ENCODE data around the gene HHLA2. TPM values are rescaled to one million over a fixed set of nuclear protein-coding genes. Genes with fewer than 3 reads are reported as not detected.

HHLA2 gene
- polyA plus RNA-seq, 3 donors, result 0.13 TPM; not detected in 2

DNA sequence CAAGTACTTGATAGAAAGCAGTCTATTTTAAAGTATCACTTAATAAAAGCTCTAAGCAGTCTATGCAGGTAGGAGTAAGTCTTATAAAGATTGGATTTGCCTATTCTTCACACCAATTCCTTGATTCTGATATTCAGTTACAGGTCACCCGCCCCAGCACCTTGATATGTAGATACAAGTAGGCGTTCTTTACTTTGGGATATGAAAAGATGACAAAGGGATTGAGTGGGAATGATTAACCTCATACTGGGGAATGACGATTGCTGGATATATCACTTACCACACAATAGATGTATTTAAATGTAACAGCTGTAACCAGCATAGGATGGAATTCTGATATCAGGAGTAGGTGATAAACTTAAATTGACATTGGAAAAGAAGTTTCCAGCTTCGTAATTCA lies 47.1 kb downstream of the HHLA2 start:
- Histone ChIP-seq H2AFZ (ENCODE audit: insufficient read depth, low read depth, low read length, poor library complexity, severe bottlenecking) (no peak overlapping the region), H3K36me3 (replicated peaks in 1 of 2; ENCODE audit: control insufficient read depth in 1 of 2, insufficient read depth in 2 of 2, low read length in 2 of 2) (no peaks in the 10 kb centered on the region), H3K4me2 (replicated peaks; ENCODE audit: extremely low read depth, low read length, poor library complexity, severe bottlenecking) (no peak overlapping the region), H4K20me1 (ENCODE audit: insufficient read depth, low read length) (no peaks in the 10 kb centered on the region), H3K79me2 (ENCODE audit: insufficient read depth, low read length) (no peaks in the 10 kb centered on the region), H3K4me3 (replicated peaks in 1 of 3; ENCODE audit: low read depth in 2 of 3, low read length in 3 of 3) (no peak overlapping the region), H3K27ac (ENCODE audit: low read depth in 1 of 2, low read length in 2 of 2) (no peak overlapping the region), H3K9me3 (replicated peaks in 1 of 2; ENCODE audit: control insufficient read depth in 1 of 2, insufficient read depth in 1 of 2, low read length in 2 of 2) (no peaks in the 10 kb centered on the region), H3K9ac (ENCODE audit: insufficient read depth, low read length, poor library complexity, severe bottlenecking) (no peak overlapping the region), H3K4me1 (ENCODE audit: control insufficient read depth in 1 of 2, insufficient read depth in 2 of 2, low read length in 2 of 2) (peaks cover 19 to 20% of the 10 kb centered on the region in 2 donors), H3K27me3 (ENCODE audit: control insufficient read depth in 2 of 2, insufficient read depth in 2 of 2, low read length in 2 of 2) (no peaks in the 10 kb centered on the region)
- H3K36me3 Mint-ChIP-seq, result peaks cover 0 to 2% of the 10 kb centered on the region in 2 donors
- intact Hi-C loops (cut with micrococcal nuclease), result no loop called here
- no peak for DNase-seq
- peaks cover 24% of the 10 kb centered on the region for H3K4me1 Mint-ChIP-seq
- H3K27ac Mint-ChIP-seq, result no peak overlapping the region
- TF ChIP-seq, protein P1, sequence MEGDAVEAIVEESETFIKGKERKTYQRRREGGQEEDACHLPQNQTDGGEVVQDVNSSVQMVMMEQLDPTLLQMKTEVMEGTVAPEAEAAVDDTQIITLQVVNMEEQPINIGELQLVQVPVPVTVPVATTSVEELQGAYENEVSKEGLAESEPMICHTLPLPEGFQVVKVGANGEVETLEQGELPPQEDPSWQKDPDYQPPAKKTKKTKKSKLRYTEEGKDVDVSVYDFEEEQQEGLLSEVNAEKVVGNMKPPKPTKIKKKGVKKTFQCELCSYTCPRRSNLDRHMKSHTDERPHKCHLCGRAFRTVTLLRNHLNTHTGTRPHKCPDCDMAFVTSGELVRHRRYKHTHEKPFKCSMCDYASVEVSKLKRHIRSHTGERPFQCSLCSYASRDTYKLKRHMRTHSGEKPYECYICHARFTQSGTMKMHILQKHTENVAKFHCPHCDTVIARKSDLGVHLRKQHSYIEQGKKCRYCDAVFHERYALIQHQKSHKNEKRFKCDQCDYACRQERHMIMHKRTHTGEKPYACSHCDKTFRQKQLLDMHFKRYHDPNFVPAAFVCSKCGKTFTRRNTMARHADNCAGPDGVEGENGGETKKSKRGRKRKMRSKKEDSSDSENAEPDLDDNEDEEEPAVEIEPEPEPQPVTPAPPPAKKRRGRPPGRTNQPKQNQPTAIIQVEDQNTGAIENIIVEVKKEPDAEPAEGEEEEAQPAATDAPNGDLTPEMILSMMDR (IDR thresholded peaks at IDR 0.05), result no peak
- peaks cover 0 to 2% (median 0%) of the 10 kb centered on the region in 3 donors for H3K27me3 Mint-ChIP-seq (ENCODE audit: low read depth in 3 of 3)
- WGBS (ENCODE audit: insufficient coverage), result no CpG with 5 or more reads among the region's 4 CpGs
- H3K4me3 Mint-ChIP-seq, result no peak overlapping the region
- no peaks in the 10 kb centered on the region for H3K9me3 Mint-ChIP-seq

- WGBS (ENCODE audit: insufficient coverage), result 66% methylated on average over 4 of the region's 6 CpGs
- Histone ChIP-seq H3K4me2 (replicated peaks; ENCODE audit: extremely low read depth, low read length, poor library complexity, severe bottlenecking) (peak overlapping the region; percentile 41), H3K27ac (ENCODE audit: low read depth in 1 of 2, low read length in 2 of 2) (peak overlapping the region in 1 of 2 donors; percentile 65), H3K79me2 (ENCODE audit: insufficient read depth, low read length) (no peaks in the 10 kb centered on the region), H3K9ac (ENCODE audit: insufficient read depth, low read length, poor library complexity, severe bottlenecking) (peak overlapping the region; percentile 24), H3K4me1 (ENCODE audit: control insufficient read depth in 1 of 2, insufficient read depth in 2 of 2, low read length in 2 of 2) (peaks cover 19 to 20% of the 10 kb centered on the region in 2 donors), H4K20me1 (ENCODE audit: insufficient read depth, low read length) (no peaks in the 10 kb centered on the region), H2AFZ (ENCODE audit: insufficient read depth, low read depth, low read length, poor library complexity, severe bottlenecking) (no peak overlapping the region), H3K36me3 (replicated peaks in 1 of 2; ENCODE audit: control insufficient read depth in 1 of 2, insufficient read depth in 2 of 2, low read length in 2 of 2) (no peaks in the 10 kb centered on the region), H3K27me3 (ENCODE audit: control insufficient read depth in 2 of 2, insufficient read depth in 2 of 2, low read length in 2 of 2) (no peaks in the 10 kb centered on the region), H3K4me3 (replicated peaks in 1 of 3; ENCODE audit: low read depth in 2 of 3, low read length in 3 of 3) (peak overlapping the region in 1 of 3 experiments; percentile 7), H3K9me3 (replicated peaks in 1 of 2; ENCODE audit: control insufficient read depth in 1 of 2, insufficient read depth in 1 of 2, low read length in 2 of 2) (no peaks in the 10 kb centered on the region)
- DNase-seq, result peak in 2 of 3 donors; percentile 14 to 28
- Mint-ChIP-seq H3K4me1 (peaks cover 24% of the 10 kb centered on the region), H3K9me3 (peaks cover 0 to 1% (median 0%) of the 10 kb centered on the region in 7 donors), H3K4me3 (peak overlapping the region in 1 of 2 donors; percentile 52), H3K27me3 (ENCODE audit: low read depth in 3 of 3) (peaks cover 0 to 2% (median 0%) of the 10 kb centered on the region in 3 donors), H3K36me3 (peaks cover 0 to 2% of the 10 kb centered on the region in 2 donors), H3K27ac (peak overlapping the region in 5 of 7 donors; percentile 4 to 64 (median 47))
- TF ChIP-seq, protein P1 (IDR thresholded peaks at IDR 0.05), result no peak
- intact Hi-C loops (cut with micrococcal nuclease), result no loop called here
Measured at GRCh38 chr3:108345492-108346205, 49.3 kb downstream of the HHLA2 start.
